NT2/D1 (cell line): ENCODE data around the gene TNFSF13.

Experiments used
- DNase-seq: peaks from one replicate; pipeline ENCODE4 v3.0.0-alpha.2; 2011; ENCODE audit warnings: low read depth, low spot score
- H3K27me3 ChIP-seq: 2 replicates; pipeline ENCODE4 v1.6.0; 2011; ENCODE audit warnings: mild to moderate bottlenecking; ENCODE audit not compliant: insufficient read length, insufficient read depth
- H3K36me3 ChIP-seq: 2 replicates; pipeline ENCODE4 v1.6.1; 2011; ENCODE audit warnings: mild to moderate bottlenecking, low read length, mixed read lengths; ENCODE audit not compliant: insufficient read depth, insufficient read length
- H3K4me1 ChIP-seq: 2 replicates; pipeline ENCODE4 v1.5.1; 2011; ENCODE audit not compliant: insufficient read depth, insufficient read length
- H3K4me3 ChIP-seq: 2 replicates; pipeline ENCODE4 v1.5.1; 2011; ENCODE audit warnings: low read depth; ENCODE audit not compliant: insufficient read length
- H3K9ac ChIP-seq: 2 replicates; pipeline ENCODE4 v1.6.0; 2011; ENCODE audit warnings: low read depth; ENCODE audit not compliant: insufficient read length
- H3K9me3 ChIP-seq: 2 replicates; pipeline ENCODE4 v1.5.1; 2011; ENCODE audit warnings: mild to moderate bottlenecking, low read length; ENCODE audit not compliant: insufficient read depth
- SUZ12 ChIP-seq: IDR thresholded peaks from 2 replicates; pipeline ENCODE4 v1.6.1; 2011; ENCODE audit not compliant: insufficient read length, insufficient read depth; ENCODE audit errors: extremely low read depth
- YY1 ChIP-seq: IDR thresholded peaks from 2 replicates; pipeline ENCODE4 v1.6.1; 2011; ENCODE audit not compliant: insufficient read length, insufficient read depth
- ZNF274 ChIP-seq: IDR thresholded peaks from 2 replicates; pipeline ENCODE4 v1.6.1; 2011; ENCODE audit warnings: mild to moderate bottlenecking, low read depth, low read length

TNFSF13 gene

DNA sequence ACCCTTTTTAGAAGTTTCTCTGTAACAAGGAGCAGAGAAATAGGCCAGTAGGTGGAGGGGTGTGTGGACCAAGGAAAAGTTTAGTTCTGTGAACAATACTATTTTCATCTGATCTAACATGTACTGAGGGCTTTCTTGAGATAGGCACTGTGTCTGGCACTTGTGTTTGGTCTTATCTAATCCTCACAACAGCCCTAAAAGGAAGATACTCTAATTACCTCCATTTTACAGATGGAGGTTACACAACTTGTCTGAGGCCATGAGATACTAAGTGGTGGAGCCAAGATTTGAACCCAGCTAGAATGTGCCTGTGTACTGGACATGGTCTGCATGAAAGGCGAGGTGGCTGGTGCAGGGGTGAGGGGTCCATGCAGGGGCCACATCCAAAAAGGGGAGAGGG lies 5.2 kb upstream of the TNFSF13 start:
- no peak for DNase-seq
- TF ChIP-seq SUZ12 (no peak), ZNF274 (no peak), YY1 (no peak)
- H3K9ac ChIP-seq = no peak overlapping the region
- no peaks in the 10 kb centered on the region for H3K27me3 ChIP-seq
- H3K4me3 ChIP-seq = no peak overlapping the region
- H3K9me3 ChIP-seq = no peaks in the 10 kb centered on the region
- no peaks in the 10 kb centered on the region for H3K36me3 ChIP-seq
- H3K4me1 ChIP-seq = peaks cover 10% of the 10 kb centered on the region

GRCh38 chr17:7555320-7555948 lies 3.1 kb upstream of the TNFSF13 start:
- no peak overlapping the region for H3K9ac ChIP-seq
- peaks cover 26% of the 10 kb centered on the region for H3K4me1 ChIP-seq
- no peaks in the 10 kb centered on the region for H3K27me3 ChIP-seq
- TF ChIP-seq YY1 = no peak
- TF ChIP-seq ZNF274 = no peak
- TF ChIP-seq SUZ12 = no peak
- H3K4me3 ChIP-seq = no peak overlapping the region
- no peaks in the 10 kb centered on the region for H3K9me3 ChIP-seq
- no peak for DNase-seq
- no peaks in the 10 kb centered on the region for H3K36me3 ChIP-seq

DNA sequence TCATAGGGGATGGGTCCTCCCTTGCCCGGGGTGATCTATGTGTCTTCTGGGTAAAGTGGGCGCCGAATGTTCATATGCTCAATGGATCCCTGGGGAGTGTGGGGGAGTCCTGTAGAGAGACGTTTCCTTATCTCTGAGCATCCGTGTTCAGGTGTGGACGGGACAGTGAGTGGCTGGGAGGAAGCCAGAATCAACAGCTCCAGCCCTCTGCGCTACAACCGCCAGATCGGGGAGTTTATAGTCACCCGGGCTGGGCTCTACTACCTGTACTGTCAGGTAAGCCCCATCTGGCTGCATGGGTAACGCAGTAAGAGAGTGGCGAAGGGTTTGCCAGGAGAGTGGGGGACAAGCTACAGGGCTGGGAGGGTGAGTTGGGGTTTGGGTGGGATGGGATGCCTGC lies 1.9 kb upstream of the TNFSF13 start:
- H3K4me3 ChIP-seq = no peak overlapping the region

DNA sequence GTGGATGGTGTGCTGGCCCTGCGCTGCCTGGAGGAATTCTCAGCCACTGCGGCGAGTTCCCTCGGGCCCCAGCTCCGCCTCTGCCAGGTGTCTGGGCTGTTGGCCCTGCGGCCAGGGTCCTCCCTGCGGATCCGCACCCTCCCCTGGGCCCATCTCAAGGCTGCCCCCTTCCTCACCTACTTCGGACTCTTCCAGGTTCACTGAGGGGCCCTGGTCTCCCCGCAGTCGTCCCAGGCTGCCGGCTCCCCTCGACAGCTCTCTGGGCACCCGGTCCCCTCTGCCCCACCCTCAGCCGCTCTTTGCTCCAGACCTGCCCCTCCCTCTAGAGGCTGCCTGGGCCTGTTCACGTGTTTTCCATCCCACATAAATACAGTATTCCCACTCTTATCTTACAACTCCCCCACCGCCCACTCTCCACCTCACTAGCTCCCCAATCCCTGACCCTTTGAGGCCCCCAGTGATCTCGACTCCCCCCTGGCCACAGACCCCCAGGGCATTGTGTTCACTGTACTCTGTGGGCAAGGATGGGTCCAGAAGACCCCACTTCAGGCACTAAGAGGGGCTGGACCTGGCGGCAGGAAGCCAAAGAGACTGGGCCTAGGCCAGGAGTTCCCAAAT lies 1.3 kb upstream of the TNFSF13 start:
- peak overlapping the region; percentile 61 for H3K9ac ChIP-seq
- no peaks in the 10 kb centered on the region for H3K9me3 ChIP-seq
- H3K36me3 ChIP-seq = no peaks in the 10 kb centered on the region
- TF ChIP-seq YY1 = no peak
- no peak for TF ChIP-seq SUZ12
- no peak for TF ChIP-seq ZNF274
- no peak for DNase-seq
- peaks cover 26% of the 10 kb centered on the region for H3K4me1 ChIP-seq
- H3K27me3 ChIP-seq = no peaks in the 10 kb centered on the region
- no peak overlapping the region for H3K4me3 ChIP-seq

More for the DNA sequence above, 1.9 kb upstream of the TNFSF13 start:
- DNase-seq = no peak
- no peaks in the 10 kb centered on the region for H3K36me3 ChIP-seq
- TF ChIP-seq SUZ12 (no peak), YY1 (no peak), ZNF274 (no peak)
- no peaks in the 10 kb centered on the region for H3K27me3 ChIP-seq
- no peaks in the 10 kb centered on the region for H3K9me3 ChIP-seq
- H3K9ac ChIP-seq = no peak overlapping the region
- H3K4me1 ChIP-seq = peaks cover 26% of the 10 kb centered on the region

GRCh38 chr17:7557775-7558543 lies 591 bp upstream of the TNFSF13 start:
- Histone ChIP-seq H3K4me3 (peak overlapping the region; percentile 8), H3K9ac (peak overlapping the region; percentile 74), H3K27me3 (no peaks in the 10 kb centered on the region), H3K36me3 (peaks cover 3% of the 10 kb centered on the region), H3K4me1 (peaks cover 26% of the 10 kb centered on the region), H3K9me3 (no peaks in the 10 kb centered on the region)
- no peak for DNase-seq
- TF ChIP-seq ZNF274 = no peak
- TF ChIP-seq SUZ12 = no peak
- no peak for TF ChIP-seq YY1

- Histone ChIP-seq H3K4me1 (peaks cover 26% of the 10 kb centered on the region), H3K36me3 (peaks cover 19% of the 10 kb centered on the region), H3K9me3 (no peaks in the 10 kb centered on the region), H3K4me3 (no peak overlapping the region), H3K27me3 (no peaks in the 10 kb centered on the region), H3K9ac (peak overlapping the region; percentile 32)
- TF ChIP-seq SUZ12 = no peak
- TF ChIP-seq YY1 = no peak
- no peak for TF ChIP-seq ZNF274
- no peak for DNase-seq
Observed at GRCh38 chr17:7559320-7560171, 996 bp downstream of the TNFSF13 start.
